Ramos (cell line): ENCODE data around the gene PRKAG1.

Experiments
- in situ Hi-C: fragments of 300-500 bp; cut with MboI; formaldehyde crosslinking; loops from one replicate; pipeline ENCODE4 v1.14.3; 2022; ENCODE audit warnings: low sequenced_read_pairs; ENCODE audit not compliant: unreplicated experiment

Gene PRKAG1

GRCh38 chr12:49050507-49051372 lies 32.2 kb upstream of the PRKAG1 start:
- in situ Hi-C loops: no loop called here

DNA sequence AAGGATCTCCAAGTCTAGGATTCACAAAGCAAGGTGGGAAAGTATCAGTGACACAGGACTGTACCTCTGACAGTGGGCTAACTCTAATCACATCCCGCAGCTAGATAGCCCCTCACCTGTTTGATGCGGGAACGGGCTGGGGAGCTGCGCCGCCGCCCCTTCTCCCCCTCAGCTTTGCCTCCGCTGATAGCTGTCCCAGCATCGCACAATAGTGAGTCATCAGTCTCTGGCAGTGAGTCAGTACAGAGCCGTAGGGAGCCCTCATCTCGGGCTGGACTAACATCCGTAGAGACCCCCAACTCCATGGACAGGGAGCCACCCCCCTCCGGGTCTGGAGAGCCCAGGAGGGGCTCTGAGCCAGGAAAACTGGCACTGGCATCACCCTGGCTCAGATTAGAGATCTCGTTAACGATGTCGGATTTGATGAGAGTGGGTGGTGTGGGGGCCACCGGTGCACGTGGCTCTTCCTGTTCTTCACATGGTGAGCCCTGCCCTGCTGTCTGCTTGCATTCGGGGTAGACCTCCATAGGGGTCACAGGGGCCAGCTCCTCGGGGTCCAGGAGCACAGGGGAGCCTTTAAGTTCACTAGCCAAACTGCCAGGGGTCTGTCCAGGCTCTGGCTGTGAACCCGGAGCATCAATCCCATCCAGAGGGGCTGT lies 31.1 kb upstream of the PRKAG1 start:
- in situ Hi-C loops: no loop called here

DNA sequence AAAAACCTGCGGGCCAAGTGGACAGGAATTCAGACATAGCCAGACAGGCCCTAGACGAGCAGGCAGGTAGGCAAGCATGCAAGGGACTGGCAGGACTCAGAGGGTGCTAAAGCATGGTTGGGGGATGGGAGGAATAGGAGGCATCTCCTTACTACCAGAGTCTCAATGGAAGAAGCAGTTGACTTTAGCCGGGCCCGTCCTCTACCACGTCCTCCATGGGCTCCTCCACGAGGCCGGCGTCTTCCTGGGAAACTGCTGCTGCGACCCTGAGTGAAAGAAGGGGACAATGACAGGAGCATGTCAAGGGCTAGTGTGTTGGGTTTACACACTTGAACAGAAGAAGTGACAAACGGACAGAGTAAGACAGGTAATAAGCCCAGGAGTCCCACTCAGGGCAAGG lies 30.4 kb upstream of the PRKAG1 start:
- in situ Hi-C loops: no loop called here

DNA sequence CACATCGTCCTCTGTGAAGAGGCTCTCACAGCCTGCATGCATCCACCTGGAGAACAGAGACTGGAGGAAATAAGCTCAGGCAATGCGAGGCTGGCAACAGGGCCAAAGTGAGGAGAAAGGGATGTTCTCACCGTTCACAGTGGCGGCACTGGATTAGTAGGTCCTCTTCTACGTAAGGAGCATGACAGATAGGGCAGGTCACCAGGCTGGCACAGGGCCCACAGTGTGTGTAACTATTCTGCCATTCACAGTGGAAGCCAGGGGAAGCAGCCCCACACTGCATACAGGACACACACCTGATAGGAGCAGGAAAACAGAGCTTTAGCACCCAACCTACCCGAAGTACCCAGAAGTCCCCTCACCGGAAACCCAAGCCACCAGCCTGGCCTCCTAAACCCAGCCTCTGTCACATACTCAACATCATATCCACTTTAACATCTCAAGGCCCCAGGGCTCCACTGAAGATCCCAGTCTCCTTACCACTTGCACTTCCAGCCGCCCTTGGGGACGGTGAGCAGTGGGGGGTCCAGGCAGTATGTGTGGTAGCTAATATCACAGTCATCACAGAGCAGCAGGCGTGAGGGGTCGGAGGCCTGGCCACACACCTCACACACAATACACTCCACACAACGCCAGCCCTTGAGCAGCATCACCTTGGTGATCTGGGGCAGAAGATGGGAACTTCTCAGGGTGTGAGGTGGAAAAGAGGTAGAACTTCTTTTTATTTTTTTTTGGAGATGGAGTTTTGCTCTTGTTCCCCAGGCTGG lies 27.7 kb upstream of the PRKAG1 start:
- in situ Hi-C loops: no loop called here

DNA sequence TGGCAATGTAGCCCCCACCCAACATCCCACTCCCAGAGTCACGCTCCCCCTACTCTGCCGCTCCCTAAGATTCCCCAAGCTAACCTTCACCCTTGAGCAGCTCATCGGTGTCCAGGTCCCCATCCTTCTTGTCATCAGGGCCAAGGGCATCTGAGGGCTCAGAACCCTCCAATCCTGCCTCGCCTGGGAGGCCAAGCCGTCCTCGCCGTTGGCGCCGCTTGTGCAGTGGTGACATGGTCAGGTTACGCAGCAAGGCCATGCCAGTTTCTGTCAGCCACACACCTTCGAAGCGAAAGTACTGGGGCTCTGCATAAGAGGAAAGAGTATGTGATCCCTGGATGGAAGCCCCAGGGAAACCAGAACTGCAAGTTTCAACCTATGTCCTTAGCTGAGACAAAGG lies 26.1 kb upstream of the PRKAG1 start:
- in situ Hi-C loops: no loop called here

DNA sequence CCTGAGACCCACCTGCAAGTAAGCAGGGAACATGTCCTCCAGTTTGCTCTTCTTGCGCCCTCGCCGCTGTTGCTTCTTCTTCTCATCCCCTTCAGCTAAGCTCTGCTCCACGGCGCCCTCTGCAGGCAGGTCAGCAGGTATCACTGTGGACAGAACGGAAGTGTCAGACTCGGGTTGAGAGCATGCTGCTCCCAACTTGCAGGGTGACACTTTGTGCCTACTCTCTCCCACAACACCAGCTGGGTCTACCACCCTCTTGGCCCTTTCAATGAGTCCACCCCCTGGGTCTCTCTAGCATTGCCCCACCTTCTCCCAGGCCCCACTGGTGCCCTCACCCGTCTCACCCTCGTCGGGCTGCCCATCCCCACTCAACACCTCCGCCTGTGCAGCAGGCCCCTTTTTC lies 25.3 kb upstream of the PRKAG1 start:
- in situ Hi-C loops: no loop called here

- in situ Hi-C loops: no loop called here
Measured at GRCh38 chr12:49043241-49043640, 24.7 kb upstream of the PRKAG1 start.

DNA sequence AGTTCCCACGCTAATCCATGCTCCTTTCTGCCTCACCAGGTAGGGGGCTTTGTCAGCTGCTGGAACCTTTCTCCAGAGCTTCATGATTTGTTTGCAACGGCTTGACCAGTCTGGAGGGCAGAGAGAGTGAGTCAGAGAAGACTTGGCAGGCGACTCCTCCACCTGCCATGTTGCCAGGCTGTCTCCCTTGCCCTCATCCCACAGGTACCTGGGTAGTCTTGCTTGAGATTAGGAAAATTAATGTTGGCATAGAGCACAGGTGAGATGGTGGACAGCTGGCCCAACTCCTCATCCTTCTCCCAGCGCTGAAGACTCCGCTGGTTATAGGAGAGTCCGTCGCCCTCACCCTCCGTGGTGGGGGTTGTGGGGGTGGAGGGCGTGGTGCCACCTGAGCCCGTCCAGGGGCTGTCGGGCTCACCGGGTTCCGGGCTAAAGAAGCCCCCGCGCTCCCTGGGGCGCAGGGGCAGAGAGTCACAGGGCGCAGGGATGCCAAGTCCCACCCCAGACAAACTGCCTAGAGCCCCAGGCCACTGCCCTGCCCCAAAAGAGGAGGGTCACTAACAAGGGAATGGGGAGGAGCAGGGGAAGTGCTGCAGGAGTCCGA lies 23.4 kb upstream of the PRKAG1 start:
- in situ Hi-C loops: no loop called here

DNA sequence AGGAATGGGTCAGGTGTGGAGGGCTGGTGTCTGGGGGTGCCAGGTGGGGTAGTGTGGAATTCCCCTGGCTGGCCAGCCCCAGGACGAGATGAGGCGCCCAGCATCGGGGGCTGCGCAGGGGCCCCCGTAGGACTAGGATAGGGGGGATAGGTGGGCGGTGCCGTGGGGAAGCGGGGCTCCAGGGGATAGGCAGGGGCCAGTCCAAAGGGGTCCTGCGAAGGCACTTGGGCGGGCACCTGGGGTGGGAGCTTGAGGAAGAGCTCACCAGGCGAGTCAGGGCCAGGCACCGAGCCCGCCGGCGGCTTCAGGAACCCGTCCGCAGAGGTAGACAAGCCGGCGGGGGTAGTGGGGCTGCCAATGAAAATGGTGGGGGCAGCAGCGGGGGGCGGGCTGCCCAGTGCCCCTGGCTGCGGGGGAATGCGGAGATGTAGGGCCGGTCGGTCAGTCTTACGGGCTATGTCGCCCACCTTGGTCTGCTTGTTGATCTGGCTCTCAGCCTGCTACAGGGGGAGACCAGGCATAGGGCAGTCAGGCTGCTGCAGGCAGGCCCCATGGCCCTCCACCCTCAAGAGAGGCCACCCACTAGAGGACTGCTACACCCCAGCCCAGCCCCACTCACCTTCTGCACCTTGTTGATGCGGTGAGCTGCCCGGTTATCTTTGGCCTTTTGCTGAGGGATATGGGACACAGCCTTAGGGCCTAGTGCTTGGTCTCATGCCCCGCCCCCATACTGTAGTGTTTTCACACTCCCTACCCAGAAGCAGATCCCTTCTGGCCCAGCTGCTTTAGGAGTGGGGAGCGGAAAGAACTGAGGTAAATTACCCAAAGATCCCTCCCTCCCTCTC lies 22.7 kb upstream of the PRKAG1 start:
- in situ Hi-C loops: no loop called here

DNA sequence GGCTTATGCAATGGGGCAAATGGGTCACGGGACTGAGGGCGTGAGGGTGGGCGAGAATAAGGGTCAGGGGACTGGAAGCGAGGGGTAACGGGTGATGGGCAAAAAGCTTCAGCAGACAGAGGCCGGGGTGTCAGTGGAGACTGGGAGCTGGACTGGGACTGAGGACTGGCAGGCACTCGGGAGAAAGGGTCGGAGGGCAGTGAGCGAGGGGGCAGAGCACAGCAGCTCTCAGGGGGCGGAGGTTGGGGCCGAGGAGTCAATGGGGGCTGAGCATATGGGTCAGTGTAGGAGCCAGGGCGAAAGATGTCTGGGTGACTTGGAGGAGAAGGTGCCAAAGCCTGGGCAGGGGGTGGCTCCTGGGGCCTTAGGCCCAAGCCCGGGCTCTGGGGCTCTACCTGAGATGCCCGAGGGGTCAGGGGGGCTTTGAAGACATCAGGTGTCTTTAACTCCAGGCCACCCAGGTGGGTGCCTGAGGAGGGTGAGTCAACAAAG lies 21.8 kb upstream of the PRKAG1 start:
- in situ Hi-C loops: no loop called here

GRCh38 chr12:49039421-49040363 lies 21.1 kb upstream of the PRKAG1 start:
- in situ Hi-C loops: no loop called here

DNA sequence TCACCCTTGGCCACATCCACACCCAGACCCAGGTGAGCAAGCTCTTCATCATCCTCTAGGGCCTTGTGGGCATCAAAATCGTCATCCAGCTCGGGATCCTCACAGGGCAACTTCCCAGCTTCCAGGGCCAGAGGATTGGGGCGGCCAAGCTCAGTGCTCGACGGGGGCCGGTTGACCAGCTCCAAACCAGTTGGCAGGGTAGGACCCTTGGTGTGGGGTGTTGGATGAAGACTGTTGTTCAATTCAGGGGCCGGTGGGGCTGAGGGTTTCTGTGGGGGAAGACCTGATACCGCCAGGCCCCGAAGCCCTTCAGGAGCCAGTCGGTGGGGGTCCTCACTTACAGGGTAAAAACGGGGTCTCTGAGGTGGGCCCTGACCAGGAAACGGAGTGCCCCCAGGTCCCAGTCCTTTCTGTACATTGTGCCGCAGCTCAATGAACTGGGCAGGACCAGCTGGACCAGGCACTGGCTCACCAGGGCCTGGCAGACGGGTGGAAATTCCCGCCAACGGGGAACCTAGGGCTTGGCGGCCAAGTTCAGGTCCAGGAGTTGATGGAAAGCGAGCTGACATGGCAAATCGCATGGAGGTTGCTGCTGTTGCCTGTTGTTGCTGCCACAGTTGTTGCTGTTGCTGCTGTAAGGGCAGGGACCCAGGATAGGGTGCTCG lies 19.8 kb upstream of the PRKAG1 start:
- in situ Hi-C loops: no loop called here

DNA sequence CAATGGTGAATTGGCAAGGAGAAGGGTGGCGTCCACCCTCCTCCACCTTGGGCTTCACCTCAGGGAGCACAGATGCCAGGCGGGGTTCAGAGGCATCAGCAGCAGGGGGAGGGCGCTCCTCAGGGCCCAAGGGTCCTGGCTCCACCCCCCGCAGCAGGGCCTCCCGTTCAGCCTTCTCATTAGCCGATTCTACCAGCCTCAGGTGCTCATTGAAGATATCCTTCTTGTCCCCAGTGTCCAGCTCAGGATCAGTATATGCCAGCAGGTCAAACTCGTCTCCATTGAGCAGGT lies 19.3 kb upstream of the PRKAG1 start:
- in situ Hi-C loops: no loop called here

GRCh38 chr12:49037111-49037946 lies 18.8 kb upstream of the PRKAG1 start:
- in situ Hi-C loops: no loop called here

DNA sequence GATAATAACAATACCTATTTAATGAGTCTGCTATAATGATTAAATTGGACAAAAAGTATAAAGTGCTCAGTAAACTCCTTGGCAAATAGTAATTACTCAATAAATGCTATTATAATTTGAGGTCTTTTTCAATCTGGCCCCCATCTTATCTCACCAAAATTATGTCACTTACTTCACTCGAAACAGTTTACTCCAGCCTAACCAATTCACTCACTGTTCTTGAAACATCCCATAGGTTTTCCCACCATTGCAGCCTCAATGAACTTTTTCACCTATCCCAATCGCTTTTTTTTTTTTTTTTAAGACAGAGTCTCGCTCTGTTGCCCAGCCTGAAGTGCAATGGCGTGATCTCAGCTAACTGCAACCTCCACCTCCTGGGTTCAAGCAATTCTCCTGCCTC lies 17.5 kb upstream of the PRKAG1 start:
- in situ Hi-C loops: no loop called here

DNA sequence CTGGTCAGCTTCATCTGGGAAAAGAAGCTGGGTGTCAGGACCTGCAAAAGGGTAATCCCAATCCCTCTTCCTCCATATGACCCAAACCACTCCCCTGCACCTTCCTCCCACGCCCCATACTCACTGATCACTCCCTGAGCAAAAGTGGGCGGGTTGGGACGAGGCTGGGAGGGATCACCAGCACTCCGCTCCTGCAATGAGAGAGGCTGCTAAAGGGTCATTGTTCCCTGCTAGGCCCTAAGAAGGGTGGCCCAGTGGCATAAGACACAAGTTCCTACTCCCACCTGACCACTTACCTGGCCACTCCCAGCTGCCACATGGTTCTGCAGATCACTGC lies 15.7 kb upstream of the PRKAG1 start:
- in situ Hi-C loops: no loop called here

DNA sequence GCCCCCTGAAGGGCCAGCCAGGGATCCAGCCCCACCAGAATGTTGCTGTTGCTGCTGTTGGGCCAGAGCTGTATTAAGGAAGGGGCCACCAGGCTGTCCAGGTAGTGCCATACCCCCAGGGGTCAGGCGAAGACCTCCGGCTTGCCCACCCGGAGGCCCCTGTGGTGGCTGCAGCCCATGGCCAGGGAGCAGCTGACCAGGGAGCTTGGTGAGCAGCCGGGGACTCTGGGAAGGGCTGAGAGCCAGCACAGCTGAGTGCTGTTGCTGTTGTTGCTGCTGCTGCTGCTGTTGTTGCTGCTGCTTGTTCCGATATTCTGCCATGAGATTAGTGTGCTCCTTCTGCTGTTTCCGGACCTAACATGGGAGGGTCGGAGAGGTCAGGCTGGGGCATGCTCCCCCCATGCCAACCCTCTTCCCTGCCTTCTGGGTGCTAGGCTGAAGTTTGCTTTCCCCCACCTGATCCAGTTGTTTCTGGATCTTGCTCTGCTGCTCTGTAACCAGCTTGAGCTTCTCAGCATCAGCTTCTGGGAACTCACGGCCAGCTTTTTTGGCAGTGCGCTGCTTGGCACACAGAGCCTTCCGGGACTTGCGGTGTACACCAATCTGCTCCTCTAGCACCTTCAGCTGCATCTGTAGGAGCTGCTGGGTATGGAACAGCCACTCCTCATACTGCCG lies 15.2 kb upstream of the PRKAG1 start:
- in situ Hi-C loops: no loop called here
